GM10248 (cell line): ENCODE results near the gene FOXC2.

Source experiments
- CTCF ChIA-PET: fragments of 300-600 bp; sonication (Branson Sonifier 250); formaldehyde crosslinking; extraction: SDS; loops from one replicate; lab custom pipeline; 2021; ENCODE audit warnings: antibody characterized with exemption; lab: Yijun Ruan, JAX
- POLR2A ChIA-PET: fragments of 350-650 bp; sonication (Branson Sonifier 250); formaldehyde crosslinking; extraction: SDS; loops from one replicate; lab custom pipeline; 2020; ENCODE audit warnings: antibody characterized with exemption; lab: Yijun Ruan, JAX
- DNase-seq: peaks from one replicate; pipeline ENCODE4 v3.0.0; 2012; ENCODE audit errors: extremely low spot score
- CTCF ChIP-seq: IDR thresholded peaks from 2 replicates; pipeline ENCODE4 v1.5.1; 2012; ENCODE audit warnings: mild to moderate bottlenecking, low read depth; ENCODE audit errors: extremely low read depth, missing control alignments, control extremely low read depth

Gene FOXC2

GRCh38 chr16:86553356-86553755 lies 13.3 kb upstream of the FOXC2 start:
- DNase-seq, result no peak
- ChIA-PET POLR2A (no interaction called here), CTCF (interaction anchor here (1.1 kb wide), 1 partner anchor 650 kb away, joined by 4 read pairs; no protein-coding TSS in a partner anchor)
- no peak for TF ChIP-seq CTCF

- ChIA-PET CTCF (no interaction called here), POLR2A (interaction anchor here (0.6 kb wide), 1 partner anchor 1243 kb away, joined by 3 read pairs; no protein-coding TSS in a partner anchor)
- TF ChIP-seq CTCF, result no peak
- DNase-seq, result no peak
Observed at GRCh38 chr16:86554599-86554916, 12.1 kb upstream of the FOXC2 start.

GRCh38 chr16:86554917-86555703 lies 11.5 kb upstream of the FOXC2 start, which contains the start of gene MTHFSD:
TSS of gene MTHFSD (minus strand) at chr16:86555235. CDS start at chr16:86555184, 51 bp downstream.
- DNase-seq, result peak; percentile 99
- no peak for TF ChIP-seq CTCF
- ChIA-PET POLR2A (interaction anchor here (0.6 kb wide), 1 partner anchor 1243 kb away, joined by 3 read pairs; no protein-coding TSS in a partner anchor), CTCF (no interaction called here)

GRCh38 chr16:86555704-86556075 lies 10.9 kb upstream of the FOXC2 start:
- no peak for DNase-seq
- ChIA-PET POLR2A (no interaction called here), CTCF (interaction anchor here (1.1 kb wide), 1 partner anchor 507 kb away, joined by 3 read pairs; no protein-coding TSS in a partner anchor)
- no peak for TF ChIP-seq CTCF

- no peak for TF ChIP-seq CTCF
- ChIA-PET CTCF (interaction anchor here (1.1 kb wide), 1 partner anchor 506 kb away, joined by 3 read pairs; no protein-coding TSS in a partner anchor), POLR2A (no interaction called here)
- DNase-seq, result no peak
Observed at GRCh38 chr16:86556576-86556975, 10.1 kb upstream of the FOXC2 start.

- CTCF ChIA-PET, result interaction anchor here (1.2 to 1.6 kb wide), 2 partner anchors 39 to 505 kb away, joined by 4 to 8 read pairs; no protein-coding TSS in a partner anchor
Observed at GRCh38 chr16:86557587-86557986, 9.0 kb upstream of the FOXC2 start.

More at GRCh38 chr16:86557587-86557986, 9.0 kb upstream of the FOXC2 start:
- POLR2A ChIA-PET, result no interaction called here
- TF ChIP-seq CTCF, result no peak
- DNase-seq, result no peak
